ENCODE results near the gene C3AR1. TPM values are rescaled to one million over a fixed set of nuclear protein-coding genes. Genes with fewer than 3 reads are reported as not detected.

Gene C3AR1
- total and polyA plus RNA-seq, 2 experiments from 2014 or later: 1.2 to 5.9 TPM

DNA sequence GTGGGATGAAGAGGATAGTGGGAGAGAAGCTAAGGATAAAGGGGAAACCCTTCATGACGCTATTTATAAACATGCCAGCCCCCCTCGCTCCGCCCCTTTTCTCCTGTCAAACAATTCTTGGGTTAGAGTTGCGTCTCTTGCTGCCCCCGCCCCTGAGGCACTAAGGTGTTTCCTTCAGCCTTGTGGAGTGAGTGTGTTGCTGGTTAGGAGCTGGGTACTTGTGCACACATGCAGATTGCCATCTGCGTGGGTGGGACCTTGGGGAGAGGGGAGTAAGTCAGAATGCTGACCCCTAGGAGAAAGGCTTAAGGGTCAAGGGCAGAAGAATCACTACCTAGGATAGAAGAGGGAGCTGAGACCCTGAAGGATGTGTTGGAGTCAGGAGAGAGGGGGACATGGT, 28.2 kb downstream of the C3AR1 start:
- H3K36me3 ChIP-seq (replicated peaks; ENCODE audit: insufficient read depth, low read depth): peaks cover 3% of the 10 kb centered on the region
- no peak overlapping the region for H3K4me3 ChIP-seq
- H3K79me2 ChIP-seq: peaks cover 56% of the 10 kb centered on the region
- H3K9me3 ChIP-seq (ENCODE audit: low read depth): no peaks in the 10 kb centered on the region
- no peaks in the 10 kb centered on the region for H3K9me2 ChIP-seq (replicated peaks; ENCODE audit: insufficient read depth)
- H3K4me1 ChIP-seq (ENCODE audit: insufficient read depth): peaks cover 39% of the 10 kb centered on the region
- H4K20me1 ChIP-seq (ENCODE audit: insufficient read depth, poor library complexity, severe bottlenecking): peaks cover 14% of the 10 kb centered on the region
- no peak overlapping the region for H2AFZ ChIP-seq
- 71% methylated on average over 6 of the region's 6 CpGs for WGBS (ENCODE audit: low lambda C conversion rate, missing lambda C conversion rate)
- H3K4me2 ChIP-seq: peak overlapping the region; percentile 78
- no peak for DNase-seq (ENCODE audit: low spot score)
- H3K27me3 ChIP-seq: no peaks in the 10 kb centered on the region
- H3K27ac ChIP-seq: peak overlapping the region; percentile 33
- no peak for TF ChIP-seq EZH2 (IDR thresholded peaks at IDR 0.05; ENCODE audit: borderline replicate concordance)
- TF ChIP-seq, protein P1, sequence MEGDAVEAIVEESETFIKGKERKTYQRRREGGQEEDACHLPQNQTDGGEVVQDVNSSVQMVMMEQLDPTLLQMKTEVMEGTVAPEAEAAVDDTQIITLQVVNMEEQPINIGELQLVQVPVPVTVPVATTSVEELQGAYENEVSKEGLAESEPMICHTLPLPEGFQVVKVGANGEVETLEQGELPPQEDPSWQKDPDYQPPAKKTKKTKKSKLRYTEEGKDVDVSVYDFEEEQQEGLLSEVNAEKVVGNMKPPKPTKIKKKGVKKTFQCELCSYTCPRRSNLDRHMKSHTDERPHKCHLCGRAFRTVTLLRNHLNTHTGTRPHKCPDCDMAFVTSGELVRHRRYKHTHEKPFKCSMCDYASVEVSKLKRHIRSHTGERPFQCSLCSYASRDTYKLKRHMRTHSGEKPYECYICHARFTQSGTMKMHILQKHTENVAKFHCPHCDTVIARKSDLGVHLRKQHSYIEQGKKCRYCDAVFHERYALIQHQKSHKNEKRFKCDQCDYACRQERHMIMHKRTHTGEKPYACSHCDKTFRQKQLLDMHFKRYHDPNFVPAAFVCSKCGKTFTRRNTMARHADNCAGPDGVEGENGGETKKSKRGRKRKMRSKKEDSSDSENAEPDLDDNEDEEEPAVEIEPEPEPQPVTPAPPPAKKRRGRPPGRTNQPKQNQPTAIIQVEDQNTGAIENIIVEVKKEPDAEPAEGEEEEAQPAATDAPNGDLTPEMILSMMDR (IDR thresholded peaks at IDR 0.05; ENCODE audit: poor library complexity): no peak
- TF ChIP-seq EZH2phosphoT487 (IDR thresholded peaks at IDR 0.05; ENCODE audit: low read depth, severe bottlenecking, unreplicated experiment): no peak

DNA sequence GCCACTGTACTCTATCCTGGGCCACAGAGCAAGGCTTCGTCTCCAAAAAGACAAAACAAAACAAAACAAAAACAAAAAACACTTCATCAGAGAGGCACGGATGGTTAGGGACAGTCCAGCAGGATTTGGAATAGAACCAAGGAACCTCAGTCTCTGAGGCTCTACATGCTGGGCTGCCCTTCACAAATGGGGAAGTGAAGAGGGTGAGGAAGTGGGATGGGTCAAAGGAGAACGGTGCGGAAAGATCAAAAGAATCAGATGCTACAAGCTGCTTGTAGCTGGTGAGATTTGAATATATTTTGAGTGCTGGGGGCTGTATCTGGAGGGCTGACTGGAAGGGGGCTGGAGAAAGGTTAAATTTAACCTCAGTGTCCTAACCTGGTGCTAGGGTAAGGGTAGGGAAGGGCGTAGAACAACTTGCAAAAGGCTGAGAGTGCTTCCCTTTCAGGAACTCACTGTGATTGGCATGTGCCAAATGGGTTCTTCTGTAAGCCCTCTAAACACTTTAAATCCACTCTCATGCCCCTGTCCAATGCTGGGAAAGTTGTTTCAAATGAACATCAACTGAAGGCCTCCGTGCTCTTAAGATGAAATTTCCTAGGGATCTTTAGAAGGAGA, 29.0 kb downstream of the C3AR1 start:
- Histone ChIP-seq H3K9me2 (replicated peaks; ENCODE audit: insufficient read depth) (no peaks in the 10 kb centered on the region), H2AFZ (no peak overlapping the region), H3K4me2 (no peak overlapping the region), H3K27me3 (no peaks in the 10 kb centered on the region), H3K36me3 (replicated peaks; ENCODE audit: insufficient read depth, low read depth) (no peaks in the 10 kb centered on the region), H3K27ac (no peak overlapping the region), H3K9me3 (ENCODE audit: low read depth) (no peaks in the 10 kb centered on the region), H4K20me1 (ENCODE audit: insufficient read depth, poor library complexity, severe bottlenecking) (peaks cover 14% of the 10 kb centered on the region), H3K4me3 (no peak overlapping the region), H3K79me2 (peaks cover 59% of the 10 kb centered on the region), H3K4me1 (ENCODE audit: insufficient read depth) (peaks cover 39% of the 10 kb centered on the region)
- no peak for DNase-seq (ENCODE audit: low spot score)
- 40% methylated on average over 6 of the region's 6 CpGs for WGBS (ENCODE audit: low lambda C conversion rate, missing lambda C conversion rate)
- TF ChIP-seq EZH2phosphoT487 (IDR thresholded peaks at IDR 0.05; ENCODE audit: low read depth, severe bottlenecking, unreplicated experiment): no peak
- TF ChIP-seq, protein P1 (IDR thresholded peaks at IDR 0.05; ENCODE audit: poor library complexity): no peak
- TF ChIP-seq EZH2 (IDR thresholded peaks at IDR 0.05; ENCODE audit: borderline replicate concordance): no peak

DNA sequence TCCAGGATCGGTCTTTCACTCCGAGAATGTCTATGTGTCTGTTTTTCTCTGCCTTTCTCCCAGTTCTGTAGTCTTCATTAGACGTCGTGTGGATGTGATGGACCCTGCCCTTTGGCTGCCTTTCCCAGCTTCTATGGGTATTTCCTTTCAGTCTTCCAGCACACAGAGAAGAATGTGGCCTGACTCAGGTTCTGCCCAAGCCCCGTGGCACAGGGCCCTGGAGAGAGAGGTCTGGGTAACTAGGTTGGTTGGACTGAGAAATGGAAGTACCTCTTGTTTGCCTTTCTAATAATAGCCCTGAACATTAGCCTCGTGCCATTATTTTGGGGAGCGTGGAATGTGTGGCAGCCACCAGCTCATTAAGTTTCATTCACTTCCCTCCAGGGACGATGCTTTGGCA, 29.8 kb downstream of the C3AR1 start:
- Histone ChIP-seq H3K36me3 (replicated peaks; ENCODE audit: insufficient read depth, low read depth) (no peaks in the 10 kb centered on the region), H3K27ac (peak overlapping the region; percentile 73), H3K4me1 (ENCODE audit: insufficient read depth) (peaks cover 44% of the 10 kb centered on the region), H3K9me3 (ENCODE audit: low read depth) (no peaks in the 10 kb centered on the region), H3K4me2 (peak overlapping the region; percentile 82), H2AFZ (no peak overlapping the region), H3K27me3 (no peaks in the 10 kb centered on the region), H3K9me2 (replicated peaks; ENCODE audit: insufficient read depth) (no peaks in the 10 kb centered on the region), H3K79me2 (peaks cover 65% of the 10 kb centered on the region), H3K4me3 (no peak overlapping the region), H4K20me1 (ENCODE audit: insufficient read depth, poor library complexity, severe bottlenecking) (peaks cover 14% of the 10 kb centered on the region)
- WGBS (ENCODE audit: low lambda C conversion rate, missing lambda C conversion rate): 72% methylated on average over 8 of the region's 8 CpGs
- no peak for DNase-seq (ENCODE audit: low spot score)
- TF ChIP-seq EZH2phosphoT487 (IDR thresholded peaks at IDR 0.05; ENCODE audit: low read depth, severe bottlenecking, unreplicated experiment) (no peak), EZH2 (IDR thresholded peaks at IDR 0.05; ENCODE audit: borderline replicate concordance) (no peak)
- TF ChIP-seq, protein P1 (IDR thresholded peaks at IDR 0.05; ENCODE audit: poor library complexity): no peak
